Measurements from ENCODE around the gene TSPAN17.

Gene TSPAN17

GRCh38 chr5:176642675-176643490, 4.4 kb upstream of the TSPAN17 start:
- no peak for DNase-seq (ENCODE audit: low read depth)

GRCh38 chr5:176643491-176644219, 3.6 kb upstream of the TSPAN17 start:
- DNase-seq (ENCODE audit: low read depth) = no peak

GRCh38 chr5:176644294-176644693, 3.0 kb upstream of the TSPAN17 start:
- DNase-seq (ENCODE audit: low read depth) = no peak

GRCh38 chr5:176644878-176645670, 2.2 kb upstream of the TSPAN17 start:
- DNase-seq (ENCODE audit: low read depth) = no peak

- no peak for DNase-seq (ENCODE audit: low read depth)
Observed at GRCh38 chr5:176646049-176646706, 1.1 kb upstream of the TSPAN17 start.

GRCh38 chr5:176646707-176647029, 616 bp upstream of the TSPAN17 start:
- no peak for DNase-seq (ENCODE audit: low read depth)

GRCh38 chr5:176647843-176648473, 674 bp downstream of the TSPAN17 start:
- no peak for DNase-seq (ENCODE audit: low read depth)

GRCh38 chr5:176648474-176649194, 1.4 kb downstream of the TSPAN17 start:
- DNase-seq (ENCODE audit: low read depth) = no peak

- DNase-seq (ENCODE audit: low read depth) = no peak
Observed at GRCh38 chr5:176650354-176650884, 3.1 kb downstream of the TSPAN17 start.

- no peak for DNase-seq (ENCODE audit: low read depth)
Observed at GRCh38 chr5:176651472-176651980, 4.2 kb downstream of the TSPAN17 start.

- no peak for DNase-seq (ENCODE audit: low read depth)
Observed at GRCh38 chr5:176652136-176652535, 4.9 kb downstream of the TSPAN17 start.

- no peak for DNase-seq (ENCODE audit: low read depth)
Observed at GRCh38 chr5:176653401-176654385, 6.4 kb downstream of the TSPAN17 start.

- DNase-seq (ENCODE audit: low read depth) = no peak
Observed at GRCh38 chr5:176654856-176655255, 7.6 kb downstream of the TSPAN17 start.

GRCh38 chr5:176656467-176656990, 9.2 kb downstream of the TSPAN17 start:
- DNase-seq (ENCODE audit: low read depth) = no peak

- DNase-seq (ENCODE audit: low read depth) = peak; percentile 68
Observed at GRCh38 chr5:176658007-176658599, 10.8 kb downstream of the TSPAN17 start.

- DNase-seq (ENCODE audit: low read depth) = peak; percentile 43
Observed at GRCh38 chr5:176658817-176659511, 11.7 kb downstream of the TSPAN17 start.

GRCh38 chr5:176659512-176659839, 12.2 kb downstream of the TSPAN17 start:
- DNase-seq (ENCODE audit: low read depth) = no peak

- DNase-seq (ENCODE audit: low read depth) = no peak
Observed at GRCh38 chr5:176659860-176660461, 12.7 kb downstream of the TSPAN17 start.
